GM19238 (cell line): ENCODE results near the gene TBC1D10A.

Experiments
- DNase-seq: peaks from one replicate; pipeline ENCODE4 v3.0.0; 2011; ENCODE audit warnings: low spot score; ENCODE audit not compliant: insufficient read length

Gene TBC1D10A

DNA sequence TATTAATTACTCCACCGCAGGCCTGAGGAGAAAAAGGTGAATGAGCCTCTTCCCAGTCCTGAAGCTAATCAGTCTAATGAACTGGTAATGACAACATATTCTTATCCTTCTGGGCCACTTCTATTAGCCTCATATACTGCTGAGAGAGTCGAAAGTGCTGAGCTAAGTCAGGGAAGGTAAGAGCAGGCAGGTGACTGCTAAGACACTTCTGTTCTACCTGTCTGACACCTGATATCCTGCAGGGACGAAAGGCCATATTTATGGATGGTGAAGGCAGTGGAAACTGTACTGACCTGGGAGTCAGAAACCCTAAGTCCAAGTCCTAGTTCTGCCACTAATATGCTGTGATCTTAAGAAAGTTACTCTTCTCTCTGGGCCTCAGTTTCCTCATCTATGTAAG, 3.5 kb downstream of the TBC1D10A start:
- no peak for DNase-seq

DNA sequence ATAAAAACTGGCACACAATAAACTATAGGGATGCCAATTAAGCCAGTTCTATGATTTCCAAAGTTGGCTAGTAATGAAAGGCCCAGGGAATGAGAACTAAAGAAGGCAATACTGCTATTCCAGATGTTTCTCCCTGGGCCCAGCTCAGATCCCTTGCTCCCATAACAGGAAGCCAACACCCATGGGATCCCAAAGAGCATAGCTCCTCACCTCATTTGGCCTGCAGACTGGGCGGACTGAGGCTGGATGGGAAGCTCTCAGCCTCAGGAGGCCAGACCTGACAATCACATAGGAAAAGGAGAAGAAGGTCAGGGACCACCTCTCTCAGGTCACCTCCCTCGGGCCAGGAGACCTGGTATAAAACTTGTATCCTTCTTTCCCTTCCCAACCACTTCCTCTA, 5.3 kb downstream of the TBC1D10A start:
- DNase-seq, result no peak

DNA sequence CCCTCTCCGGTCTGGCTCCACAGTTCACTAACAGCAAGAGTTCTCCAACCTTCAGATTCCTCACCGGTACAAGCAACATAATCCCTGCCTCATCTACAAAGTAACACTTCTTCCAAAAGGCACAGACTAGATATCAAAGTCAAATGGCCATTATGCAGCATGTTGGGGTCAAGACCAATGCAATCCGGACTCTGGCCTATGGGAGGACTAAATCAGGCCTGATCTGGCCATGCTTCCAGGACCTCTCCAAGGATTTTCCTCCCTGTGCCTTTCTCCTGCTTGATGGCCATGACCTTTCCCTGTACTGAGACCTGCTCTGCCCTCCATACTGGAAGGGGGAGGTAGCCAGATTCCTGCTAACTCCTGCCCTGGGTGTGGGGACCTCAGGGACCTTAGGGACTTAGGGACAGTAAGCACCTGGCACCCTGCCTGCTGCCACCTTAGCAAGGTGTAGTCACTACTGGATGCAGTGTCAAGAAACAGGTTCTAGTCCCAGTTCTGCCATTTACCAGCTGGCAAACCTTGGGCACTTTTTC, 6.7 kb downstream of the TBC1D10A start:
- DNase-seq, result no peak

DNA sequence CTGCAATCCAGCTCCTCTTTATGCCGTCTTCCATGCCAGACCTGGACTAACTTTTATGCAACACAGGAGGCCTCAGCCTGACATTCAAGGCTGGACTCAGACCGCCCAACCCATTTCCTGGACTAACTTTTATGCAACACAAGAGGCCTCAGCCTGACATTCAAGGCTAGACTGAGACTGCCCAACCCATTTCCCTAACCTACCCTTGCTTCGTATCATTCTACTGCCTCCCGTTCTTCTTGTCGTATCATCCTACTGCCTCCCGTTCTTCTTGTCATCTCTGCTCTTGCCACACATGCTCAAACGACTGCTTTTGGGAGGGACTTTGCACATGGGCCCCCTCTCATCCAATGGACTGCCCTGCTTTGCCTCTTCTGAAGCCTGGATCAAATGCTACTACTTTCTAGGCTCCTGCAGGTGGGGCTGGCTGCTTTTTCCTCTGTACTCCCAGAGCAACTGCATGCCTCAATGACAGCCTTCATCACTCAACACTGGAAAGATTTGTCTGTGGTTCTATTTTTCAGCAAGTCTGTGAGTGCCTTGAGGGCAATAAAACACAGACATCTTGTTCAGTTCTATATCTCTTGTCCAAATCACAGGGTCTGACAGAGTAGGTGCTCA, 7.8 kb downstream of the TBC1D10A start:
- no peak for DNase-seq

DNA sequence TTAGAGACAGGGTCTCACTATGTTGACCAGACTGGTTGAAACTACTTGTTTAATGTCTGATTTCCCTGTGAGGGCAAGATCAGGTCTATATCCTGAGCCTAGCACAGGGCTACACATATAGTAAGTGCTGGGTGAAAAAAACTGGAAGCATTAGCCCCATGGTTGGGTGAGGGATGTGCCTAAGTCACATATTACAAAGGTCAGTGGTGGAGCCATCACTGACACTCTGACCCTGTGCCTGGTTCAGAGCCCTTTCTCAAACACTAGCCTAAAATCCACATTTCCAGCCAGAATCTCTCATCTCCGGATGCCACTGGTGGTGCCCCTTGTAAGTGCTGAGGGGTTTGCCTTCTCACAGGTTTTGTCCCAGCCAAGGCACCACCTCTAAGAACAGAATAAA, 9.0 kb downstream of the TBC1D10A start:
- DNase-seq, result no peak

DNA sequence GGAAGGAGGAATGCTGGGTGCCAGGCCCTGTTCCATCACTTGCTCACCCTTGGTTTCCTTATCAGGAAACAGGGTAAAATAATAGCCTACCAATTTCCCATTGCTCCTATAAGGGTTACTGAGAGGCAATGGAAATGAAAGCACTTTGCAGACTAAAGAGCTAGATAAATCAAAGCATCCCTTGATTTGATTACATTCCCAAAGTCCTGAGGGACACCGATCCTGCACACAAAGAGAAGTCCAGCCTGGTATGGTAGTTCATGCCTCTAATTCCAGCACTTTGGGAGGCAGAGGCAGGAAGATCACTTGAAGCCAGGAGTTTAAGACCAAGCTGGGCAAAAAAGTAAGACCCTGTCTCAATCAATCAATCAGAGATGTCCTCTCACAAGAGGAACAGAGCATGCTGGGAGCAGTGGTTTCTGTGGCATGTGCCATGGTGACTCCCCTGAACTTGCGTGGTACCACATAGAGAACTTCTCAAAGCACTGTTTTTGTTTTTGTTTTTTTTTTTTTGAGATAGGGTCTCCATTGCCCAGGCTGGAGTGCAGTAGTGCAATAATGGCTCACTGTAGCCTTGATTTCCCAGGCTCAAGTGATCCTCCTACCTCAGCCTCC, 10.7 kb downstream of the TBC1D10A start:
- no peak for DNase-seq

DNA sequence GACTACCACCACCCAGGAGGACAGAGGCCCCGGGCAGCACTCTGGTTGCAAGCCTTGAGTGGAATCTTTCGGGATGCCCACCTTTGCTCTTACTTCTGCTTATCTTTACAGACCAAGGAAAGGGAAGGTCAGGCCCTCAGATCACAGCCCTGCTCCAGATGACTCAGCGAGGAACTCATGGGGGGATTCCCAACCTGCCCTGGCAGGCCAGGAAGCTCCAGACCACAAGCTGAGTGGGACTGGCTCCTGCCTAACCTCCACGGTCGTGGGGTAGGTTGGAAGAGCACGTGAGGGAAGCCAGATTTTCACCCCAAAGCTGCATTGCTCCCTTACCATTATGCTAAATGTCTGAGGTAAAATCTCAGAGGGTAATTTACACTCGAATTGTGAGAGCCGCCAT, 11.8 kb downstream of the TBC1D10A start:
- DNase-seq, result peak; percentile 37

DNA sequence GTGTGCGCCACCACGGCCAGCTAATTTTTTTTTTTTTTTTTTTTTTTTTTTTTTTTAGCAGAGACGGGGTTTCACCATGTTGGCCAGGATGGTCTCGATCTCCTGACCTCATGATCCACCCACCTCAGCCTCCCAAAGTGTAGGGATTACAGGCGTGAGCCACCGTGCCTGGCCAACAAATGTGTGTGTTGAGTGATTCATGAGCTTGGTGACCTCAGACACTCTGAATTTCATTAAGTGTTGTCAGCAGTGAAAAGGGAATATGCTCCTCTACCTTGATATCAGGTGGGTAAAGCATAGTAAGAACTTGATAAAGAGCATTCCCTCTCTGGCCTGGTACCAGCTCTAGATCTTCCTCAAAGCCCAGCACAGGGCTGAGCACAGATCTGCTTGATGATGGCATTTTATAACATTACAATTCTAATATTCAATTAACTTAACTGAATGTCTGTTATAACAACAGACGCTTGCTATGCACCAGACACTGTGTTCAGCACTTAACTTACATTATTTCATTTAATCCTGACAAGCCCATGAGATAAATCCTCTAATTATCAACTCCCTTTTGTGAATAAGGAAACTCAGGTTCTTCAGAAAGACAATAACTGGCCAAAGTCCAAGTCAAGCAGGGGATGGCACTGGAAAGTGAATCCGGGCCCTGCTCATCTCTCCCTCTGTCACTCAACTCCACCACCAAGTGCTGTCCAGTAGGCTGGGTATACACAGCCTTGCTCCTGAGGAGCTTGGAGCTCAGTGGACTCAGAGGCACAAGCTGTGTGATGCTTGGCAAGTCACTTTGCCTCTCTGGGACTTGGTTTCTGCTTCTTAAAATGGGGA, 13.0 kb downstream of the TBC1D10A start:
- no peak for DNase-seq

DNA sequence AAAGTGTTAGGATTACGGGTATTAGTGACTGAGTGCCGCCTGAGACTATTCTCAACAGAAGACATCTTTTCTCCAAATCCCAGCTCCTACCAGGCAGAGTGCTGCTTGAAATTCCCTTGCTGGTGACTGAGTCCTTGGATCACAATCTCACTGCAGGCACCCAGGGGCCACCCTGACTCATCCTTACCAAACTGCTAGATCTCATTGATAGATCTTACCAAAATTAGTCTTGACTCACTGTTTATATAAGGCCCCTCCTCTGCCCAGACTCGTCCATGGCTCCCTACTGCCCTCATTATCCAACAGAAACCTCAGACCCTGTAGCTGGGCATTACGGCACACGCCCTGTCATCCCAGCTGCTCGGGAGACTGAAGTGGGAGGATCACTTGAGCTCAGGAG, 14.7 kb downstream of the TBC1D10A start:
- no peak for DNase-seq

DNA sequence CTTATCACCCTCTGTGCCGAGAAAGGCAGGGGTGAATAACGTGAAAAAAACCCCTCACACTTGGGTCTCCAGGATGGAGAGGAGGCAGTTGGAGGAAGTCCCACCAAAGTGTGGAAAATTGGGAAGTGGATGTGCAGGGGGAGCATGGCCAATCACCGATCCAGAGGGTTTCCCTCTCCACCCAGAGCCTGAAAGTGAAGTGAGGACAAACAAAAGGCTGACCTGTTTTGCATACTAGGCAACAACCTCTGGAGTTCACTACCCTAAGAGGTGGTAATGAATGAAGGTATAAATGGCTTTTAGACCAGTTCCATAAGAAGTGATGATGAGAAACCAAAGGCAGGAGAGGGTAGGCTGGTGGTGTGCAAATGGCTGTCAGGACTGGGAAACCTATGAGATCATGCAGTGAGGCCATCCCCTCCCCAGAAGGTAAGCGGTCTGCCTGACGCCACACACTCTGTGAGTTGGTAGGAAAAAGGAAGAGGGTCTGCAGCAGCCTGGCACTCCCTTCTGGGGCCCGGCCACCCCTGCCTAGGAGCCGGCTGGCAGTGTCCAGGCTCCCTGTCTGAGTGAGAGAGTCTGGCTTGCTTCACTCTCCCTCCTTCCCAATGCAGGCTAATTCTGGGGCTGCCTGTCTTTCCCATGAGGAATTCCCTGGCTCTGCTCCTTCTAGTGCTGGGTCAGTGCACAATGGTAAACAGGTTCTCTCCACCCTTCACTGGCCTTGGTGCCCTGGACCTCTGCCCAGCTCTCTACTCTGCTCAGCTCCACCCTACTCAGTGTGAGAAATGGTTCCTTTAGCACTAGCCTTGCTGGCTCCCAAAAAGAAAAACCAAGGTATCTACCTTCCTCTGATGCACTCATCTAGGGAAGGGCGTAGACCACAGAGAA, 15.6 kb downstream of the TBC1D10A start:
- no peak for DNase-seq

DNA sequence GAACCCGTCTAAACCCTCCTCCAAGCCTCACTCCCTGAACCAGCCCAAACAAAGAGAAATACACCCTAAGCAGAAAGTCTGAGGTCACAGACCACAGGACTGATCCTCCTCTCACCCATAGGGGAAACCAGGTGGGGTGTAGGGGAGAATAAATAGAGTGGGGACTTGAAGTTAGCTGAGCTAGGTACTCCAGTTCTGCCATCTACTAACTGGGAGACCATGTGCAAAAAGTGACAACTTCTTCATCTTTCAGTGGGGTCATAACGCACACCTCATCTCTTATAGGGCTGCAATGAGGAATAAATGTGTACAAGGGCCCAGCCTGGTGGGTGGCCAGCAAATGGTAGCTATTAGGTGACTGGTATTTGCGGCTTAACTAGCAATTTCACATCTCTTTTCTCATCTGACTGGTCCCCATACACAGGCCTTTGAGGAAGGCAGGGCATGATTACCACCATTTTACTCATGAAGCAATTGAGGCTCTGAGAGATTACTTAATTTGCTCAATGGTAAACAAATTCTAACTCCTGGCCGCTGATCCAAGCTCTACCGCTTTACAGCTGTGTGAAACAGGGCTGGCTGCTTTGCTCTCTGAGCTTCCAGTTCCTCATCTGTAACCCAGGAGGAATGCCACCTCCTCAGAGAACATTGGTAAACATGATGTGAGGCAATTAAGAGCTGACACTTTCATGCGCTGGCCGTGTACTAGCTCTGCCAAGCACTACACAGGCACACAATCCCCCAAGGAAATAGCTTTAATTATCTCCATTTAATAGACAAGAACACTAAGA, 16.6 kb downstream of the TBC1D10A start:
- no peak for DNase-seq

DNA sequence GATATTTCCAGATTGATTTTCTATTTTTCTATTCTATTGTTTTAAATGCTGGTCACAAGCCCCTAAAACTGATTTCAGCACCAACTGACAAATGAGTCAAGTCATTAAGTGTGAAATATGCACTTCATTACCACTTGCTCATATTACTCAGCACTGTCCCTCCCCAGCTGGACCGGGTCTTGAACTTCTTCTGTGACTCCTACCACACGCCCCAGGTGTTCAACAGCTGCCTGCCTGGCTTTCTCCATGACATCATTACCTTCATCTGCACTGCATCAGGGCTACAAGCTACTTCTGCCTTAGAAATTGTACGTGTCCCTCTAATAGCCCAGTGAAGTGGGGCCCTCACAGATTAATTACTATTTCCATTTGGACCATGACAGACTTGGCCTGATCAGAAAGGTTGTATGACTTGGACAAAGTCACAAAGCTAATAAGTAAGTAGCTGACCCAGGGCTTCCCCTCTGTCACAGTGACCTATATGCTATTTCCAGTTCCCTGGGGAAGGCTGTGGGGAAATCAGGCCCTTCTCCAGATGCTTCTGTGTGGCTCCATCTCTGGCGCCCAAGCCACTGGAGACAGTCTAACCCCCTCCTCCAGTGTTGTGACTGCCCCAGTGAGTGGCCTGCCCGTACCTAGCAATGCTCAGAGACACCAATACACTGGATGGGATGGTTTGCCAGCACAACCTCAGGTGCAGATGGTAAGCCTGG, 18.1 kb downstream of the TBC1D10A start:
- peak; percentile 51 for DNase-seq

DNA sequence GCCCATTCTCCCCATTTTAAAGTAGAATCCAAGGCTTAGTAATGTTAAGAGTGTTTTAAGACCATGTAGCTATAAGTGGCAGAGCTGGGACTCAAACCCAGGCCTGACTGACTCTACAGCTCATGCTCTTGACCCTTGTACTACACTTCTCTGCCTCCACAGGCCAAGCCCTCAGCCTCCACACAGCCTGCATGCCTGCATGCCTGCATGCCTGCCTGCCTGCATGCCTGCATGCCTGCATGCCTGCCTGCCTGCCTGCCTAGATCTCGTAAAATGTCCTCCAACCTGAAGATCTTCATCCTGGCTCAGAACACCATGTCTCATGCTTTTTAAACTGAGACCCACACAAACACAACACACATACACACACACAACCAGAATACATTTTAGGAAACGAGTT, 18.6 kb downstream of the TBC1D10A start:
- DNase-seq, result no peak

DNA sequence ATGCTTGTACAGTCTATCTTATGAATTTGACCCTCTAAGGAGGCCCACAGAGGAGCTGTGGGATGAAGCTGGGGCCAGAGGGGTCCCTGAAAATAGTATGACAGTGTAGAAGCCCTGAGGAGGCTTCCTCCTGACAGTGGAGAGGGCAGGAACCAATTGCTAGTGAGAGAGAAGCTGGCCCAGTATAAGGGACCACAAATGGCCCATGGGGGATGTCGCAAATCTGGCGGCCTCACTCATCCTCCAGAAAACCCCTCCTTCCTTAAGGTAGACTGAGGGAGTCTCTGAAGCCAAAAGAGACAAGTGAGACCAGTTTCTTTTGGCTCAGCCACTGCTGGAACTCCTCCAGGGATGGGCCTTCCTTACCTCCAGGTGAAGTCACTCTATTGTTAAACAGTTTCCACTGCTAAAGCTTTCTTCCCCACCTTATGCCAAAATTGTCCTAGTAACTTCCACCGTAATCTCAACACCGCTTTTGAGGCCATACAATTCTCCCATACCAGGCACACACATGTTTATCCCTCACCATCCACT, 19.6 kb downstream of the TBC1D10A start:
- no peak for DNase-seq

DNA sequence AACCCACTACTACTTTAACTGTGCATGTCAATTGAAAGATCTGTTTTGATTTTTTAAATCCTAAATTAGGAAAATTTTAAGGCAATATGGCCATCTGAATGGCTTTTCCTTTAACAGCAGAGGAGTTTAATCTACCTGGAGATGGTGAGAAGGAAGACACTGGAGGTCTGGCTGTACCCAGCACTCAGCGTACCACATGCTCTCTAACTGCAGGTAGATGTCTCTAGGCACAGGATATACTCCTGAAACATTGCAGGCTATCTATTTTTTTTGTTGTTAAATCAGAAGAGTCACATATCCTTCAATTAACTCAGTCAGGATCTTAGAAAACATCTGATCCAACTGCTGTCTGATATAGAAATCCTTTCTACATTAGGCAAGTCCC, 20.1 kb downstream of the TBC1D10A start:
- no peak for DNase-seq

DNA sequence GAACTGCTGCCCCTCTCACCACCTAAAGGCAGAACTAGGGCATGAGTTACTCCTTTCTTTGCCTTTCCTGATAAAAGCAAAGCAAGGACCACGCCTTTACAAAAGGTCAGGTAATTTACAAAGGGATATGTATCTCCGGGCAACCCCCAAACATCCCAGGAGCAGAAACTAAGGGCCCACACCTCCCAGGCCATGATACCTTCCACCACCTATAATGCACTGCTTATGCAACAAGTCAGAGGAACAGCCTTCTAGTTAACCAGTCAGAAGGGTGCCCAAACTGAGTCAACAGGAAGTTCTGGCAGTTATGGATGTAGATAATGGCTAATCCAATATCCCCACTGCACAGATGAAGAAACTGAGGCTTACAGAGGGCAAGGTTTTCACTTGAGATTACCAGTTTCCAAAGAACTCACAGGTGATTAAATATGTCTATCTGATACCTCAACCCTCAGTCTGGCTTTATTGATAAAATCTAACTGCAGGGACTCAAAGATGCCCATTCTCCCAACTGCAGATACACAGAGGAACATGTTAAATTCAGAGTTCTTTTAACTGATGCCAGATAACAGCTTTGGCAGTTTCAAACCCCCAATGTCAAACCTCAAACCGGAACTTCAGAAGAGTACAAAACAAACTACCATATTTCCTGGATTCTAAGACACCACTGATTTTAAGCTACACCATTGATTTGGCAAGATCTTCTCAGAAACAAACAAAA, 20.7 kb downstream of the TBC1D10A start:
- no peak for DNase-seq

DNA sequence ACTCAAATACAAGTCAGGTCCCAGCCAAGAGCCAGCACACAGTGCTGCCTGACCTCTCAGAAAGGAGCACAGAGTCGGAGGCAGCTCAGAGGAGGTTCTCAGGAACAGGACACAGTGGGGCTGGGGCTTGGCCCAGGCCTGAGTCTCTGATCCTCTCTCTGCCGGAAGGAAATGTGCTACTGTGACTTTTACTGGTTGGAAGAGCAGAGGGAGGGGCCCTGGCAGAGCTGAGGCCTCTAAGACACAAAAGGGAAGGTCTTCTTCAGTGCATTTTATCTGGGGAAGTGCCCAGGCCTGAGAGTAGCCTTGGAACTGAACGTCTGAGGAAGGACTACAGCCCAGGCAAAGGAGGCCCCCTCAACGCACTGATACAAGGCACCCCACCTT, 21.2 kb downstream of the TBC1D10A start:
- peak; percentile 63 for DNase-seq

DNA sequence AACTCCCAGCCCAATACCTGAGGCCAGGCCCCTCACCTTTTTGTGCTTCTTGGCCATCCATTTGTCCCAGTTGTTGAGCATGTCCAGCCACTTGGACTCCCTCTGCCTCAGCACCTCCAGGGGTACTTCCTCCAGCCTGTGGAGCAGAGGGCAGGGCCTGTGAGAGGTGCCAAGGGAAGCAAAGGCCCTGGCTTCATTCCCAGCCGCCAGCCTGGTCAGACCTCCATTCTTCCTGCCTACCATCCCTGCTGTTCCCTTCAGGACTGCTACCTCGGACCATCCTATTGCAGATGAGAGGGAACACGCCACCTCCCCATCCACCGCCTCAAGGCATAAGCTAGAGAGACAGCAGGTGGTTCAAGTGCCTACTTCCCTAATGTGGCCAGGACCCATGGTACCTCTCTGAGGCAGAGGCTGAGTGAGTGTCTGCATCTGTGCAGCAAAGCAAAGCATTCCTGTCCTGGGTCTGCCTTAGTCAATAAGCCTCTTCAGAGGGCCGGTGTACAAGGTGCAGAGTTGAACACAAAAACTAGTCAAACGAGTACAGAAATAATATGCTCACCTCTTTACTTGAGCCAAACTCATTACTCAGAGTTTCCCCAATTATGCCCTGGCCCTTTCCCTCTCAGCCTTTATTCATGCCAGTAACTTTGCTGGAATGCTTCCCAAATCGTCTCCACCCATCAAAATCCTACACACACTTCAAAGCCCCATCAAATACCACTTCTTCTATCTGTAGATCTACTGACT, 22.1 kb downstream of the TBC1D10A start:
- DNase-seq, result peak; percentile 46

DNA sequence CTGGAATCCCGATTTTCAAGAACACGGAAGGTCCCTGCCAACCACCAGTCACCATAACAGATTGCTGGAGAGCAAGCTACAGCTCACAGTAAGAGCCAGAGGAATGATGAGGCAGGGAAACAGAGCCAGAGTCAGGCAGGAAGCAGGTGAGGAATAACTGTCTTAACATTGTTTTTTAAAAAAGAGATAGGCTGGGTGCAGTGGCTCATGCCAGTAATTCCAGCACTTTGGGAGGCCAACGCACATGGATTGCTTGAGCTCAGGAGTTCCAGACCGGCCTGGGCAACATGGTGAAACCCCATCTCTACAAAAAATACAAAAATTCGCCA, 24.0 kb downstream of the TBC1D10A start:
- no peak for DNase-seq
